Spleen (tissue), 11 donors: ENCODE results near the gene NELFA. TPM values are rescaled to one million over a fixed set of nuclear protein-coding genes. Genes with fewer than 3 reads are reported as not detected.

Source experiments
- DNase-seq: peaks from one replicate; pipeline ENCODE4 v3.0.0-alpha.2; 2020
- H3K27ac ChIP-seq, 8 donors: fragments of 200-600 bp; sonication (generic) in 7 of 8; 1 replicate in 4 of 8; 2 replicates in 4 of 8; pipeline versions ENCODE4 v1.5.0 to v1.8.0; 2016 to 2021; ENCODE audit warnings: inconsistent platforms in 4 of 8, mild to moderate bottlenecking in 4 of 8, moderate library complexity in 1 of 8
- H3K27me3 ChIP-seq, 7 donors: fragments of 200-600 bp; sonication (generic) in 6 of 7; replicated peaks in 1 of 7; 1 replicate in 4 of 7; 2 replicates in 3 of 7; pipeline versions ENCODE4 v1.5.0 to v1.8.0; 2016 to 2021; ENCODE audit warnings: inconsistent platforms in 3 of 7, mild to moderate bottlenecking in 1 of 7
- H3K36me3 ChIP-seq, 6 donors: fragments of 200-600 bp; sonication (generic) in 5 of 6; 1 replicate in 4 of 6; 2 replicates in 2 of 6; pipeline versions ENCODE4 v1.5.0 to v1.8.0; 2016 to 2021; ENCODE audit warnings: inconsistent platforms in 2 of 6
- H3K4me1 ChIP-seq, 6 donors: fragments of 200-600 bp; sonication (generic) in 5 of 6; 1 replicate in 3 of 6; 2 replicates in 3 of 6; pipeline versions ENCODE4 v1.5.0 to v1.8.0; 2016 to 2021; ENCODE audit warnings: inconsistent platforms in 3 of 6
- H3K4me3 ChIP-seq, 8 donors: fragments of 200-600 bp; sonication (generic) in 7 of 8; 1 replicate in 4 of 8; 2 replicates in 4 of 8; pipeline versions ENCODE4 v1.5.0 to v1.8.0; 2016 to 2021; ENCODE audit warnings: inconsistent platforms in 4 of 8, mild to moderate bottlenecking in 4 of 8, moderate library complexity in 2 of 8
- H3K9me3 ChIP-seq, 8 donors: fragments of 200-600 bp; sonication (generic) in 7 of 8; 1 replicate in 4 of 8; 2 replicates in 4 of 8; pipeline versions ENCODE4 v1.5.0 to v1.8.0; 2016 to 2021; ENCODE audit warnings: inconsistent platforms in 4 of 8
- POLR2A ChIP-seq, 3 donors: fragments of 450-650 bp; IDR thresholded peaks; one replicate each; pipeline ENCODE4 v1.5.1; 2017; ENCODE audit warnings: antibody characterized with exemption in 3 of 3, mild to moderate bottlenecking in 1 of 3
- POLR2AphosphoS5 ChIP-seq, 3 donors: sonication (generic); formaldehyde crosslinking; IDR thresholded peaks; one replicate each; pipeline ENCODE4 v1.5.1; 2017; ENCODE audit warnings: antibody characterized with exemption in 3 of 3
- WGBS, 5 donors: extraction: QIAGEN DNeasy Blood & Tissue Kit in 3 of 5; methylation state at CpG; one replicate each; pipeline versions ENCODE4 v1.1.5 to v1.1.7; 2013 to 2018; 5-methylcytosine and 5-hydroxymethylcytosine counted together
- intact Hi-C: fragments of 100-400 bp; cut with DNase I; formaldehyde crosslinking; loops from one replicate; pipeline ENCODE4 v1.15.0; 2023; ENCODE audit warnings: low total_unique reads
- polyA plus RNA-seq, 3 donors: library from polyadenylated mRNA; stranded (reverse); fragments of 200-250 nt; gene quantifications; one replicate each; pipeline ENCODE4 v1.2.1, GENCODE V29; 2013
- total RNA-seq, 7 donors: library from RNA; depleted of rRNA in 3 of 7; stranded (reverse); fragments of >200 nt in 3 of 7; fragmentation: NEBNext Ultra II Directional in 4 of 7; extraction: Animal tissue kit (Norgen Biotek cat#: 25700) in 4 of 7; gene quantifications; one replicate each; pipeline versions ENCODE4 v1.1.0 to v1.2.1, GENCODE V29; 2016 to 2021
- TF ChIP-seq, protein P1 (sequence below), 11 experiments: fragments of 200-600 bp in 7 of 11; fragments of 450-650 bp in 4 of 11; sonication (generic) in 4 of 11; IDR thresholded peaks in 8 of 11; conservative IDR thresholded peaks in 3 of 11; 1 replicate in 7 of 11; 2 replicates in 4 of 11; pipeline versions ENCODE4 v1.4.0 to v1.8.0; 2016 to 2021; ENCODE audit warnings: antibody characterized with exemption in 11 of 11, inconsistent platforms in 4 of 11, mild to moderate bottlenecking in 1 of 11
- donor health status: healthy with polysubstance abuse.
- donor health status: DM: no; HTN: no; CAD: no; lungs with moderate emphysema.
- donor health status: DM: no; HTN: no; CAD: no.
- donor health status: Bipolar disorder and iron deficiency.
- donor health status: healthy.
- donor health status: DM: no; HTN: no; CAD: no.
- donor health status: DM: yes; HTN: yes; CAD: no.

Gene NELFA
- total and polyA plus RNA-seq, 10 donors = 19.9 to 36.6 (median 26.5) TPM

DNA sequence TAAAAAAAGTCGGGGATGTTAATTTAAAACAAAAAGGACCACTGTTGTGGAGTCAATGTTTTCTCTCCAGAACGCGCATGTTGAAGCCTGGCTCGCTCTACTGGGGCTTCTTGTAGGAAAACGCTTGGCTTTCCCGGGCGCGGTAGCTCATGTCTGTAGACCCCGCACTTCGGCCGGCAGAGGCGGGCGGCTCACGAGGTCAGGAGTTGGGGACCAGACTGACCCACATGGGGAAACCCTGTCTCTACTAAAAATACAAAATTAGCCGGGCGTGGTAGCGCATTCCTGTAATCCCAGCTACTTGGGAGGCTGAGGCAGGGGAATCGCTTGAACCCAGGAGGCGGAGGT is 15.6 kb downstream of the NELFA start:
- Histone ChIP-seq H3K9me3 (peaks cover 0 to 26% (median 19%) of the 10 kb centered on the region in 8 donors), H3K36me3 (peaks cover 0 to 80% (median 37%) of the 10 kb centered on the region in 6 donors), H3K4me3 (no peak overlapping the region), H3K27me3 (no peaks in the 10 kb centered on the region), H3K27ac (no peak overlapping the region), H3K4me1 (peaks cover 0 to 18% (median 2%) of the 10 kb centered on the region in 6 donors)
- WGBS, 5 donors = 95 to 98% (median 96%) methylated on average over 19 of the region's 19 CpGs
- TF ChIP-seq POLR2A (IDR thresholded peaks at IDR 0.05) = no peak
- TF ChIP-seq POLR2AphosphoS5 (IDR thresholded peaks at IDR 0.05) = no peak
- TF ChIP-seq, protein P1, sequence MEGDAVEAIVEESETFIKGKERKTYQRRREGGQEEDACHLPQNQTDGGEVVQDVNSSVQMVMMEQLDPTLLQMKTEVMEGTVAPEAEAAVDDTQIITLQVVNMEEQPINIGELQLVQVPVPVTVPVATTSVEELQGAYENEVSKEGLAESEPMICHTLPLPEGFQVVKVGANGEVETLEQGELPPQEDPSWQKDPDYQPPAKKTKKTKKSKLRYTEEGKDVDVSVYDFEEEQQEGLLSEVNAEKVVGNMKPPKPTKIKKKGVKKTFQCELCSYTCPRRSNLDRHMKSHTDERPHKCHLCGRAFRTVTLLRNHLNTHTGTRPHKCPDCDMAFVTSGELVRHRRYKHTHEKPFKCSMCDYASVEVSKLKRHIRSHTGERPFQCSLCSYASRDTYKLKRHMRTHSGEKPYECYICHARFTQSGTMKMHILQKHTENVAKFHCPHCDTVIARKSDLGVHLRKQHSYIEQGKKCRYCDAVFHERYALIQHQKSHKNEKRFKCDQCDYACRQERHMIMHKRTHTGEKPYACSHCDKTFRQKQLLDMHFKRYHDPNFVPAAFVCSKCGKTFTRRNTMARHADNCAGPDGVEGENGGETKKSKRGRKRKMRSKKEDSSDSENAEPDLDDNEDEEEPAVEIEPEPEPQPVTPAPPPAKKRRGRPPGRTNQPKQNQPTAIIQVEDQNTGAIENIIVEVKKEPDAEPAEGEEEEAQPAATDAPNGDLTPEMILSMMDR (IDR thresholded peaks at IDR 0.05 in 8 of 11, conservative IDR thresholded peaks at IDR 0.05 in 3 of 11) = no peak
- peak; percentile 40 for DNase-seq
- intact Hi-C loops = no loop called here

DNA sequence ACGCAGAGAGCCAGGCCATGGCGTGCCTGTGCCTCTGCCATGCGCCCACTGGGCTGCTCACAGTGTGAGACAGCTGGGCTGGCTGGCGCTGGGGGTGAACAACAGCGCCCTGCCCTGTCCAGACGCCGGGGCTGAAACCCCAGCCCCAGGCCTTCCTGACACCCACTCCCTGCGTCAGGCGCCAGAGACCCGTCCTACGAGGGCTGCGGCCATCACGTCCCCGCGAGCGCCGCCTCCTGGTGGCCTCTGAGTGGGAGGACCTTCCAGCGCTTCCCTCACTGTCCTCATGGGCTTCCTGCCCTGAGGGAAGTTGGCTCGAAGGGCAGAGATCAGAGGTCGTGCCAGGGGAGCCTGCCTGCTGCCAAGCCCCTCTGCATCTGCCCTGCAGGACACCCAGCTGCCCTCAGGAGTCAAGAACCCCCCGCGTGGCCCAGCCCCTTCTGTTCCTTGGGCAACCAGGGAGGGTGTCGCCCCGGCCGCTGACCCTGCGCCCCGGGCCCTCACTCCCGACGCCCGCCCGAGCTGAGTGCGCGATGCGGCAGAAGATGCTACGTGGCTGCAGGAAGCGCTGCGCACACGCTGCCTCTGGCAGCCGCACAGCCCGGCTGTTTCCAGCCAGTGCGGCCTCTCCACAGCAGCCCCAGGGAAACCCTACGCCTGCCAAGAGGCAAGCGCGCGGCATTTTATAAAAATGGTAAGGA is 16.2 kb downstream of the NELFA start:
- Histone ChIP-seq H3K9me3 (peaks cover 0 to 21% (median 14%) of the 10 kb centered on the region in 8 donors), H3K4me3 (no peak overlapping the region), H3K27ac (no peak overlapping the region), H3K27me3 (no peaks in the 10 kb centered on the region), H3K36me3 (peaks cover 0 to 80% (median 41%) of the 10 kb centered on the region in 6 donors), H3K4me1 (peaks cover 0 to 18% (median 4%) of the 10 kb centered on the region in 6 donors)
- 91 to 94% (median 94%) methylated on average over 45 of the region's 45 CpGs for WGBS, 5 donors
- TF ChIP-seq POLR2A (IDR thresholded peaks at IDR 0.05) = no peak
- TF ChIP-seq POLR2AphosphoS5 (IDR thresholded peaks at IDR 0.05) = peak in 1 of 3 donors; percentile 13
- peak; percentile 53 for DNase-seq
- intact Hi-C loops = no loop called here

DNA sequence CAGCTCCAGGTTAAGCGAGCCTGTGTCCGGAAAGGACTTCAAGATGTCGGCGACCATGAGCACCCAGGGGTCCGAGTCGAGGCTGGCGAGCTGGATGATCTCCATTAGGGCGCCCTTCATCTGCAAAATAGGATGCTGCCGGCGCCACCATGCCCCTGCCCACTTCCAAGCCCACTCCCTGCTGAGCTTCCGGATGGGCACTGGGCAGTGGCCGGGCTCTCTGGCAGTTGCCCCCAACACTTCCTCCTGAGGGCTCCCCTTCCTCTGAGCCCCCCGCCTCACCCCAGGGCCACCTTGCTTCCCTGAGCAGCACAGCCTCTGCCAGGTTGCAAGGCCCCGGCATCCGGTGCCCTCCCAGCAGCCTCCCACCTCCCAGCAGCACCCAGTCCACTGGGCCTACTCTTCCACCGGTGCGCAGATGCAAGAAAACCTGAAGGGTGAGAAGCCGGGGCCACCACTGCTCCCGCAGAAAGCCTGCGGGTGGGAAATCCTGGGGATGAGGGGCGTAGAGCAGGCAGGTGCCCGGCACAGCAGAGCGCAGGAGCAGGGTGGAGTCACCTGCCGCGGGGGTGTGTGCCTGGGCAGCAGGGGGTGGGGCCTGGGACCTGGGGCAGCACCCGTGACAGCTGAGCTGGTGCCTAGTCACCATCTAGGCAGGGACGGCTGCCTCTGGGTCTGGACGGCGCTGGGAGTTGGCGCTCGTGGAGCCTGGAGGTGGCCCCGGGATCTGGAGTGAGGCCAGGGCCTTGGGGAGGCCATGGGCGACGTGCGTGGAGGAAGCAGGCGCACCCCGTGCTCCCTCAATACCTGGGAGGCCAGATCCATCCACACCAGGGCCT is 17.0 kb downstream of the NELFA start:
- H3K4me1 ChIP-seq = peaks cover 0 to 22% (median 7%) of the 10 kb centered on the region in 6 donors
- WGBS, 5 donors = 90 to 95% (median 93%) methylated on average over 31 to 37 of the region's 37 CpGs
- no peak overlapping the region for H3K27ac ChIP-seq
- peaks cover 0 to 13% (median 6%) of the 10 kb centered on the region in 8 donors for H3K9me3 ChIP-seq
- DNase-seq = peak; percentile 66
- H3K36me3 ChIP-seq = peaks cover 0 to 80% (median 45%) of the 10 kb centered on the region in 6 donors
- intact Hi-C loops = no loop called here
- H3K27me3 ChIP-seq = no peaks in the 10 kb centered on the region
- H3K4me3 ChIP-seq = no peak overlapping the region
- TF ChIP-seq, protein P1 (IDR thresholded peaks at IDR 0.05 in 8 of 11, conservative IDR thresholded peaks at IDR 0.05 in 3 of 11) = no peak

DNA sequence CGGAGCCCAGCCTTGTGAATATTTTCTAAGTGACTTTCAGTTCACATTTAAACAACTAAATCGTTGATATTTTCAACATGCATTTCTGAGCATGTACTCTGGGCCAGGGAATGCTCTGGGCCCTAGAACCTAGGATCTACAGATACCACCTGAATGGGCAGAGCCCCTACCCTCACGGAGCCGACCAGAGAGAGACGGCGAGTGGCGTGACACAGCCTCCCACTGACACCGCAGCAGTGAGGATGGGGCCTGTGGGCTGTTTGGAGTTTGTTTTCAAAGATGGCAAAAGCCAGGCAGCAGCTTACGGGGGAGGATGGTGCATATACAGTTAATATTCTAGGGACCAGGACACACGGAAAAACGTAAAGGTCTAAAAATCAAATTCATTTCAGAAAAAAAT is 17.7 kb downstream of the NELFA start:
- Histone ChIP-seq H3K4me1 (peaks cover 0 to 27% (median 10%) of the 10 kb centered on the region in 6 donors), H3K36me3 (peaks cover 0 to 81% (median 53%) of the 10 kb centered on the region in 6 donors), H3K4me3 (no peak overlapping the region), H3K27me3 (no peaks in the 10 kb centered on the region), H3K27ac (no peak overlapping the region), H3K9me3 (peaks cover 0 to 6% (median 0%) of the 10 kb centered on the region in 8 donors)
- WGBS, 5 donors = 91 to 97% (median 96%) methylated on average over 11 of the region's 11 CpGs
- TF ChIP-seq, protein P1 (IDR thresholded peaks at IDR 0.05 in 8 of 11, conservative IDR thresholded peaks at IDR 0.05 in 3 of 11) = no peak
- TF ChIP-seq POLR2A (IDR thresholded peaks at IDR 0.05) (no peak), POLR2AphosphoS5 (IDR thresholded peaks at IDR 0.05) (no peak)
- DNase-seq = peak; percentile 15
- intact Hi-C loops = no loop called here
